Activated CD8-positive, alpha-beta memory T cell treated with anti-CD3 and anti-CD28 coated beads, Interleukin-2, amount 50 U/mL, for 48 hours (primary cell): ENCODE data around the gene TTLL11.
"Not testable (repeated sequence)": the region's sequence is repeated elsewhere in the genome, so short reads cannot be mapped to it uniquely, and the experiment has no call there.

Experiments used
- DNase-seq: peaks from one replicate; pipeline ENCODE4 v3.0.0-alpha.2; 2020

TTLL11 gene

GRCh38 chr9:122125509-122126330 lies 32.6 kb upstream of the TTLL11 start:
- DNase-seq, result peak; percentile 50

DNA sequence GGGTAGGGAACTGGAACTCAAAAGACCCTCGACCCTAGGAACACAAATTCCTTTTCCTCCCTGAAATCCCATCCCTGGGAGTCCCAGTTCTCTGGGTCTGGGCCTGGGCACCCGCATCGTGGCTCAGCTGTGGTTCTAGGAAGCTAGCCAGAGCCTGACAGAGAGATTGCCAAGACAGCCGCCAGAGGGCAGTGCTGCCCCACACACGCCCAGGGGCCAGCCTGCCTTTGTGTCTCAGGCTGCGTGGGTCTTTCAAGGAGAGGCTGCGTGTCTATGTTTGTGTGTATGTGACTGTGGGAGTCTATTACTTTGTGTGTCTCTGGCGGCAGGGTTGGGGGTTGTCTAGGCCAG lies 32.0 kb upstream of the TTLL11 start:
- peak; percentile 90 for DNase-seq

DNA sequence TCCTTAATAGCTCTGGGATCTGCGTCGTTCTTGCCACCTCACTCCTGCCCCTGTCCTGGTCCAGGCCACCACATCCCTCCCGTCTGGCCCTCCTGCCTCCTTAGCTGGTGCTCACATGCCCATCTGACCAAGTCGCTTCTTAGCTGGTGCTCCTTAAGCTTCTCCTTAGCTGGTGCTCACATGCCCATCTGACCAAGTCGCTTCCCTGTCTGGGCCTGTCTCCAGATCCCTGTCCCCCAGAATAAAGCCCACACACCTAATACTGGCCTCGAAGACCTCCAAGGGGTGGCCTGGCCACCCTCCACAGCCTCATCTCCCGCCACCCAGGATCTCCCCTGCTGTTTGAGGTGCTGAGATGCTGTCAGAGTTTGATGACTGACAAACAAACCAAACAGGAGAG lies 31.4 kb upstream of the TTLL11 start:
- DNase-seq, result no peak

DNA sequence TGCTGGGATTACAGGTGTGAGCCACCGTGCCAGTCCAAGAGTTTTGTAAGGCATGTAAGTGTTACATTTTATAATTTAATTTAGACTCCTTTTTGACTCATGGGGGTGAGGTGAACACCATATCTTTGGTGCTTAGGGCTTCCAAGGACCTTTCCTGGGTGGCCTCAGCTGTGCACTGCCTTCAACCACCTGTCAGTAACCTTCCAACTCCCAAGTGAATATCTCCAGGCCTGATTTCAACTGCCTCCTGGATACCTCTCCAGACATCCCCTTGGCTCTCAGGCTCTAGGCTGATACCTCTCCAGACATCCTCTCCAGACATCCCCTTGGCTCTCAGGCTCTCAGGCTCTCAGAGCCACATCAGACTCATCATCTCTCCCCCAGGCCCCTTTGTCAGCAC lies 30.9 kb upstream of the TTLL11 start:
- peak; percentile 37 for DNase-seq

- peak; percentile 91 for DNase-seq
Measured at GRCh38 chr9:122122903-122123632, 30.0 kb upstream of the TTLL11 start.

- no peak for DNase-seq
Measured at GRCh38 chr9:122122468-122122867, 29.4 kb upstream of the TTLL11 start.

DNA sequence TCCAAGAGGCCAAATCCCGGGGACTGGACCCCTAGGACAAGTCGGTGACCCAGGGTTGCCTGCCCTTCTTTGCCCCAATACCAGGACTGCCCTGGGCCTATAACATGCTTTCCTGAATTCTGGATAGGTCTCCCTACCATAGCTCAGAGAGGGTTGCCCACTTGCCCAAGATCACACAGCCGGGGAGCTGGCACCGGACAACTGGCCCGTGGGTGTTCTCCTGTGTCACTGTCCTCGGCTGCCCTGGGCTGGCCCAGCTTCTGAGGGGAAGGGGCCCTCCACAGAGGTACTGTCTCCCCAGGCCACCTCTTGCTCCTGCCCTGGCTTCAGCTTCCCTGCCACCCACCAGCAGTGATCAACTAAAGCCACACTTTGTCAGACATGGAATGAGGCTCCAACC lies 28.8 kb upstream of the TTLL11 start:
- no peak for DNase-seq

- no peak for DNase-seq
Measured at GRCh38 chr9:122121391-122121790, 28.3 kb upstream of the TTLL11 start.

- no peak for DNase-seq
Measured at GRCh38 chr9:122120316-122121071, 27.4 kb upstream of the TTLL11 start.

- no peak for DNase-seq
Measured at GRCh38 chr9:122119721-122120120, 26.6 kb upstream of the TTLL11 start.

DNA sequence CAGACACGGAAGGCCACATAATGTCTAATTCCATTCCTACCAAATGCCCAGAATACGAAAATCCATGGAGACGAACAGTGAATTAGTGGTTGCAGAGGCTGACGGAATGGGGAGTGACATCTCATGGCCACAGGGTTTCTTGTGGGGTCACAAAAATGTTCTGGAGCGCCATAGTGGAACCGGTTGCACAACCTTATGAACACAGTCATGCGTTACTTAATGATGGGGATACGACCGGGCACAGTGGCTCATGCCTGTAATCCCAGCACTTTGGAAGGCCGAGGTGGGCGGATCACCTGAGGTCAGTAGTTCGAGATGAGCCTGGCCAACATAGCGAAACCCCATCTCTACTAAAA lies 26.0 kb upstream of the TTLL11 start:
- no peak for DNase-seq

GRCh38 chr9:122118343-122119165 lies 25.4 kb upstream of the TTLL11 start:
- DNase-seq, result no peak

- not testable (repeated sequence) for DNase-seq
Measured at GRCh38 chr9:122117241-122117640, 24.1 kb upstream of the TTLL11 start.

GRCh38 chr9:122116448-122117173 lies 23.5 kb upstream of the TTLL11 start:
- DNase-seq, result no peak

DNA sequence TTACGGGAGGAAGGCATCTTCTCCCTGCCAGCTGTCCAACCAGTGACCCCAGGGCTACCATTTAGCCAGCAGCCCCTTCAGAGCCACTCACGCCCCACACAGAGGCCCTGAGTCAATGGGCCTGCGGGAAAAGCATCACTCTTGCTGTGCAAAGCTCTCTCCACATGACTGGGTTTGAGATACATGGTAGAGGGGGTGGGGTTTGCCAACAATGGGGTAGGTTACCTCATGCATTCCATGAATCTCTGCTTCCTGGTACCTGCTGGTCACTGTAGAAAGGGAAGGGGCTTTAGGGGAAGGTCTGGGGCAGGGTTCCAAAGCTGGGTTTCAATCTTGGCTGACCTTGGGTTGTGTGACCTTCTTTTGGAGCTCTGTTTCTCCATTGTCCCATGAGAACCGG lies 22.9 kb upstream of the TTLL11 start:
- no peak for DNase-seq

GRCh38 chr9:122115176-122116035 lies 22.3 kb upstream of the TTLL11 start:
- DNase-seq, result no peak

- DNase-seq, result no peak
Measured at GRCh38 chr9:122113574-122113973, 20.5 kb upstream of the TTLL11 start.

DNA sequence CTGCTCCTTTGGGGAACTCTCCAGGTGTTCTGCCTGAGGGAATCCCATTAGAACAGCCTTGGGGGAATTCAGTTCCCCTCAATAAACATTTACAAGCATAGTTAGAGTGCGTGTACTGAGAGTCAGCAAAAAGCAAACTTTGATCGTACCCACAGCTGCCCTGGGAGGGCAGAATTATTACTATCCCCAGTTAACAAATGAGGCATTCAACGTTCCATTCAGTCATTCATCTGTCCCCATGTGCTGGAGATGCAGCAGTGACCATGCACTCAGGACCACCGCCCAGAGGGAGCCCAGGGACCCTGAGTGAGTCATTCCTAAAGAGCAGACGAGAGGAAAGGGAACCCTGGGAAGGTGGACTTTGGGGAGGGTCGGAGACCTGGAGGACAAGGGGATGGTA lies 19.1 kb upstream of the TTLL11 start:
- no peak for DNase-seq

DNA sequence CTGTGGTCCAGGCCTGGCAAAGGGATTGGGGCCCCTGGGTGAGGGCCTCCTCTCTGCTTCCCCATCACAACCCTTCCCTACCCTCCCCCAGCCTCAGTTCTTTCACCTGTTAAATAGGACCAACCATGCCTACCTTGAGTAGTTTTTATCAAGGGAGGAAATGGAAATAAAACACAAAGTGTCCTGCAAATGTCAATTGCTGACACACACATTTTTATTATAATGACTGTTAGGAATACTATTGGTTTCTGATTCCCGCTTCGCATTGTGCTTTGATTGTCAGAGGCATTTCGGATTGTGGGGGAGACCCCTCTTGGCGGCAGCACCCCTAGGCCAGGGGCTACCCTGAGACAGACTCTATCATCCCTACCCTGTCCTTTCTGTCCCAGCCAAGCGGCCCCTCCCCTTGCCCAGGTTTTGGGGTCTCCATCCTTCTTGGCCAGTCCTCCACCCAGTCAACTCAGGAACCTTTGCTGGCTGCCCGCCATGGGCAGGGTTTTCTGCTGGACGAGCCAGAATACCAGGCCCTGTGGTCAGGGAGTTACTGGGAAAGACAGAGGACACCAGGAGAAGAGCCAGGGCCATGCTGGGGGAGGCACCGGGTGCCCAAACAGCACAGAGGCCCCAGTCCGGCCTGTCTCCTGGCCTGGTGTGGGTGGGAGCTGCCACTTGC lies 18.4 kb upstream of the TTLL11 start:
- no peak for DNase-seq

DNA sequence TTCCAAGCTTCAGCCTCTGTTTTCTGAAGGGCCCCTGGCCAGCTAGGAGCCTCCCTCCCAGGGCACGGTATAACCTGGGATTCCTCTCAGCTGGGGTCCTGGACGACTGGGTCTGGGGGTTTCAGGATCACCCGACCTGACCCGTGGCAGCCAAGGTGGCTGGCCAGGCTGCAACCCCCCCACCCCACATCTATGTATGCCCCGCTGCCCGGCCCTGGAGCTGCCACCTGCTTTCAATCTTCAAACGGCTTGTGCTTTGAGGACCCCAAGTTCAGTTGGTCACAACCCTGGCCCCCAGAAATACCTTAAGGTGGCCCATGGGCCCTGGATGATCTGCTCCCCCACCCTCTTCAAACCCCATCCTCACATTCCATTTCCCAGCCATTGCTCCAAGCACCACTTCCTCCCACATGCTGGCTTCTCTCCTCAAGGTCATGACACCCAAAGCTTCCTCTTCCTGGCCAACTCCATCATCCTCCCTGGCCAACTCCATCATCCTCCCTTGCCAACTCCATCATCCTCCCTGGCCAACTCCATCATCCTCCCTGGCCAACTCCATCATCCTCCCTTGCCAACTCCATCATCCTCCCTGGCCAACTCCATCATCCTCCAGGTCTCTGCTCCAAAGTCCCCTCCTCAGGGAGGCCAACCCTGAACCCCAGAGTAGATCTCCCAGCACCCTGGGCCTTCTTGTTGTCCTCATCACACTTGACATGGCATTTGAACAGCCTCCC lies 17.2 kb upstream of the TTLL11 start:
- no peak for DNase-seq
